Ishikawa (cell line): Measurements from ENCODE around the gene THRB.

Experiments
- CEBPB ChIP-seq: IDR thresholded peaks from 2 replicates; pipeline ENCODE4 v1.6.1; 2012
- CREB1 ChIP-seq: IDR thresholded peaks from 2 replicates; pipeline ENCODE4 v1.6.1; 2012; ENCODE audit warnings: low read depth
- EGR1 ChIP-seq: IDR thresholded peaks from 2 replicates; pipeline ENCODE4 v1.6.1; 2012
- EP300 ChIP-seq: IDR thresholded peaks from 2 replicates; pipeline ENCODE4 v1.6.1; 2012; ENCODE audit warnings: borderline replicate concordance
- FOXM1 ChIP-seq: IDR thresholded peaks from 2 replicates; pipeline ENCODE4 v1.6.1; 2012; ENCODE audit warnings: low read depth, borderline replicate concordance
- RAD21 ChIP-seq: IDR thresholded peaks from 2 replicates; pipeline ENCODE4 v1.6.1; 2012; ENCODE audit warnings: low read depth
- TAF1 ChIP-seq: IDR thresholded peaks from 2 replicates; pipeline ENCODE4 v1.6.1; 2012; ENCODE audit warnings: low read depth, mild to moderate bottlenecking
- TCF12 ChIP-seq: IDR thresholded peaks from 2 replicates; pipeline ENCODE4 v1.6.1; 2012; ENCODE audit warnings: low read depth
- TEAD4 ChIP-seq: IDR thresholded peaks from 2 replicates; pipeline ENCODE4 v1.6.1; 2012
- YY1 ChIP-seq: IDR thresholded peaks from 2 replicates; pipeline ENCODE4 v1.6.1; 2012; ENCODE audit warnings: low read depth
- TF ChIP-seq, protein P1 (sequence below): IDR thresholded peaks from 2 replicates; pipeline ENCODE4 v1.6.1; 2012
- TF ChIP-seq, protein P2 (sequence below): IDR thresholded peaks from 2 replicates; pipeline ENCODE4 v1.6.1; 2012

- TF ChIP-seq RAD21 (no peak), YY1 (no peak), EGR1 (no peak), TCF12 (no peak), TEAD4 (no peak), TAF1 (no peak), CREB1 (no peak), CEBPB (no peak), EP300 (no peak), FOXM1 (no peak)
- TF ChIP-seq, protein P1, sequence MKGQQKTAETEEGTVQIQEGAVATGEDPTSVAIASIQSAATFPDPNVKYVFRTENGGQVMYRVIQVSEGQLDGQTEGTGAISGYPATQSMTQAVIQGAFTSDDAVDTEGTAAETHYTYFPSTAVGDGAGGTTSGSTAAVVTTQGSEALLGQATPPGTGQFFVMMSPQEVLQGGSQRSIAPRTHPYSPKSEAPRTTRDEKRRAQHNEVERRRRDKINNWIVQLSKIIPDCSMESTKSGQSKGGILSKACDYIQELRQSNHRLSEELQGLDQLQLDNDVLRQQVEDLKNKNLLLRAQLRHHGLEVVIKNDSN, result no peak
- TF ChIP-seq, protein P2, sequence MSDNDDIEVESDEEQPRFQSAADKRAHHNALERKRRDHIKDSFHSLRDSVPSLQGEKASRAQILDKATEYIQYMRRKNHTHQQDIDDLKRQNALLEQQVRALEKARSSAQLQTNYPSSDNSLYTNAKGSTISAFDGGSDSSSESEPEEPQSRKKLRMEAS, result no peak
Measured at GRCh38 chr3:24435584-24435983, 59.1 kb downstream of the THRB start.
